Activated gamma-delta T cell (primary cell): ENCODE results near the gene NOXO1.

ENCODE experiments used
- DNase-seq: peaks from one replicate; lab custom pipeline; 2025; lab: John Stamatoyannopoulos, UW

NOXO1 gene

GRCh38 chr16:1979271-1980029 lies 1.8 kb downstream of the NOXO1 start:
- no peak for DNase-seq

- no peak for DNase-seq
These were observed 2.7 kb downstream of the NOXO1 start for GRCh38 chr16:1978476-1979120.

- no peak for DNase-seq
These were observed 3.4 kb downstream of the NOXO1 start for GRCh38 chr16:1977875-1978268.

GRCh38 chr16:1976951-1977874 lies 4.1 kb downstream of the NOXO1 start:
- no peak for DNase-seq

- no peak for DNase-seq
These were observed 5.1 kb downstream of the NOXO1 start for GRCh38 chr16:1976216-1976520.

- DNase-seq: no peak
These were observed 5.6 kb downstream of the NOXO1 start for GRCh38 chr16:1975432-1976215.

GRCh38 chr16:1974157-1975070 lies 6.9 kb downstream of the NOXO1 start:
- no peak for DNase-seq

GRCh38 chr16:1973461-1974156 lies 7.7 kb downstream of the NOXO1 start:
- DNase-seq: no peak

GRCh38 chr16:1972490-1972877 lies 8.8 kb downstream of the NOXO1 start:
- no peak for DNase-seq

GRCh38 chr16:1971796-1972489 lies 9.3 kb downstream of the NOXO1 start, which contains the start of gene TBL3:
Gene TBL3 (plus strand): TSS chr16:1972053. CDS start chr16:1972165, 112 bp downstream.
- peak; percentile 97 for DNase-seq

- no peak for DNase-seq
These were observed 12.9 kb downstream of the NOXO1 start for GRCh38 chr16:1968146-1968953.

GRCh38 chr16:1966460-1966859 lies 14.8 kb downstream of the NOXO1 start, which contains the start of gene RNF151:
Gene RNF151 (plus strand): TSS chr16:1966856. CDS start chr16:1966882, 26 bp downstream.
- no peak for DNase-seq

GRCh38 chr16:1965396-1966001 lies 15.8 kb downstream of the NOXO1 start:
- no peak for DNase-seq

- DNase-seq: peak; percentile 98
These were observed 16.5 kb downstream of the NOXO1 start, which contains the start of gene RPS2 for GRCh38 chr16:1964506-1965395. Gene RPS2 (minus strand): TSS chr16:1964826. CDS start chr16:1964625, 201 bp downstream.

GRCh38 chr16:1963806-1964505 lies 17.3 kb downstream of the NOXO1 start:
- no peak for DNase-seq
